ENCODE results near the gene CFAP299. TPM values are rescaled to one million over a fixed set of nuclear protein-coding genes. Genes with fewer than 3 reads are reported as not detected.

Gene CFAP299
- total and polyA plus RNA-seq, 2 of the 8 experiments (the other 6 are each of a cell fraction or from before 2014, with no cell fraction given) = not detected

GRCh38 chr4:80294206-80294605 lies 41.3 kb upstream of the CFAP299 start:
- no peaks in the 10 kb centered on the region for H3K36me3 ChIP-seq (ENCODE audit: control insufficient read depth in 2 of 4, insufficient read depth in 4 of 4, low read length in 3 of 4)
- no peaks in the 10 kb centered on the region for H3K4me1 ChIP-seq (replicated peaks in 1 of 4; ENCODE audit: control insufficient read depth in 3 of 4, insufficient read depth in 4 of 4, low read length in 3 of 4)
- H3K79me1 ChIP-seq (ENCODE audit: low read depth, low read length) = no peaks in the 10 kb centered on the region
- H3K9ac ChIP-seq (replicated peaks in 1 of 4; ENCODE audit: extremely low read depth in 1 of 4, low read depth in 3 of 4, low read length in 3 of 4) = no peak overlapping the region
- no peak overlapping the region for H3K18ac ChIP-seq (ENCODE audit: extremely low read depth, low read length)
- no peak overlapping the region for H4K5ac ChIP-seq (ENCODE audit: insufficient read length, low read depth, low read length)
- no peak overlapping the region for H3K27ac ChIP-seq (ENCODE audit: low read depth, low read length)
- no peak overlapping the region for H2BK120ac ChIP-seq (replicated peaks; ENCODE audit: low read depth, low read length)
- no peaks in the 10 kb centered on the region for H3K9me3 ChIP-seq (ENCODE audit: insufficient read depth in 2 of 2, low read depth in 1 of 2, low read length in 1 of 2)
- H3K56ac ChIP-seq (replicated peaks; ENCODE audit: insufficient read length, low read depth, low read length) = no peak overlapping the region
- no peak overlapping the region for H2BK15ac ChIP-seq (ENCODE audit: low read length)
- no peak overlapping the region for H2AFZ ChIP-seq (ENCODE audit: low read length)
- ChIA-PET POLR2A (ENCODE audit: partially characterized antibody) (no interaction called here), CTCF (ENCODE audit: partially characterized antibody) (no interaction called here)
- FAIRE-seq (no peak), DNase-seq (ENCODE audit: low read depth in 1 of 2, low spot score in 2 of 2) (no peak)
- H2AK5ac ChIP-seq (ENCODE audit: low read depth, low read length) = no peak overlapping the region
- no peaks in the 10 kb centered on the region for H3K79me2 ChIP-seq (ENCODE audit: control insufficient read depth in 1 of 2, insufficient read depth in 2 of 2, low read length in 2 of 2)
- TF ChIP-seq SIRT6 (IDR thresholded peaks at IDR 0.05; ENCODE audit: low read length) = no peak
- no peak for TF ChIP-seq CHD1 (IDR thresholded peaks at IDR 0.05; ENCODE audit: low read depth, low read length)
- TF ChIP-seq GTF2F1 (IDR thresholded peaks at IDR 0.05; ENCODE audit: borderline replicate concordance, low read depth, low read length) = no peak
- no peak for TF ChIP-seq ASH2L (IDR thresholded peaks at IDR 0.05; ENCODE audit: low read length)
- no peak for TF ChIP-seq NRF1 (IDR thresholded peaks at IDR 0.05; ENCODE audit: low read depth, low read length)
- no peak for TF ChIP-seq HDAC6 (IDR thresholded peaks at IDR 0.05; ENCODE audit: low read depth, low read length)
- TF ChIP-seq USF2 (IDR thresholded peaks at IDR 0.05; ENCODE audit: low read length) = no peak
- no peak overlapping the region for H3K4ac ChIP-seq (replicated peaks; ENCODE audit: insufficient read length, low read depth, low read length)
- no peaks in the 10 kb centered on the region for H3K27me3 ChIP-seq (replicated peaks in 1 of 4; ENCODE audit: control insufficient read depth in 3 of 4, extremely low read depth in 1 of 4, insufficient read depth in 3 of 4, low read length in 3 of 4)
- no peak overlapping the region for H3K23ac ChIP-seq (ENCODE audit: insufficient read length)
- H3K4me3 ChIP-seq (ENCODE audit: extremely low read depth in 1 of 4, insufficient read depth in 2 of 4, low read depth in 3 of 4, low read length in 4 of 4) = no peak overlapping the region
- H3K14ac ChIP-seq (ENCODE audit: insufficient read length) = no peak overlapping the region
- WGBS, 2 experiments (ENCODE audit: extremely low coverage in 1 of 2, insufficient coverage in 1 of 2, insufficient read length in 1 of 2, insufficient replicate concordance in 2 of 2, low coverage in 1 of 2, low lambda C conversion rate in 2 of 2, missing lambda C conversion rate in 1 of 2) = 97% methylated on average over 2 of the region's 2 CpGs; no CpG with 5 or more reads in 1 of the 2 experiments
- no peak overlapping the region for H3K4me2 ChIP-seq (ENCODE audit: insufficient read depth in 1 of 2, low read depth in 2 of 2, low read length in 2 of 2)
- H2BK12ac ChIP-seq (ENCODE audit: low read depth, low read length) = no peak overlapping the region
- H3K23me2 ChIP-seq (ENCODE audit: low read depth, low read length) = no peaks in the 10 kb centered on the region
- H4K8ac ChIP-seq (ENCODE audit: extremely low read depth, insufficient read depth, low read length) = no peak overlapping the region
- no peaks in the 10 kb centered on the region for H4K20me1 ChIP-seq (replicated peaks in 1 of 2; ENCODE audit: control insufficient read depth in 1 of 2, insufficient read depth in 2 of 2, low read length in 2 of 2)
- H4K91ac ChIP-seq (replicated peaks; ENCODE audit: insufficient read length, low read length) = no peak overlapping the region
- H2BK5ac ChIP-seq (ENCODE audit: low read depth, low read length) = no peak overlapping the region
- no peak overlapping the region for H2BK20ac ChIP-seq (ENCODE audit: low read length)
